ENCODE results near the gene BLTP2. TPM values are rescaled to one million over a fixed set of nuclear protein-coding genes. Genes with fewer than 3 reads are reported as not detected.
A peak's percentile ranks its signal among the peaks of the same experiment; 100 is the strongest.

BLTP2 gene
- total RNA-seq, 1 experiment from 2014 or later, result 139 TPM

GRCh38 chr17:28661635-28662526 lies 16.9 kb upstream of the BLTP2 start, which contains the start of the genes SDF2 and SUPT6H (continued):
- TF ChIP-seq, protein P1, sequence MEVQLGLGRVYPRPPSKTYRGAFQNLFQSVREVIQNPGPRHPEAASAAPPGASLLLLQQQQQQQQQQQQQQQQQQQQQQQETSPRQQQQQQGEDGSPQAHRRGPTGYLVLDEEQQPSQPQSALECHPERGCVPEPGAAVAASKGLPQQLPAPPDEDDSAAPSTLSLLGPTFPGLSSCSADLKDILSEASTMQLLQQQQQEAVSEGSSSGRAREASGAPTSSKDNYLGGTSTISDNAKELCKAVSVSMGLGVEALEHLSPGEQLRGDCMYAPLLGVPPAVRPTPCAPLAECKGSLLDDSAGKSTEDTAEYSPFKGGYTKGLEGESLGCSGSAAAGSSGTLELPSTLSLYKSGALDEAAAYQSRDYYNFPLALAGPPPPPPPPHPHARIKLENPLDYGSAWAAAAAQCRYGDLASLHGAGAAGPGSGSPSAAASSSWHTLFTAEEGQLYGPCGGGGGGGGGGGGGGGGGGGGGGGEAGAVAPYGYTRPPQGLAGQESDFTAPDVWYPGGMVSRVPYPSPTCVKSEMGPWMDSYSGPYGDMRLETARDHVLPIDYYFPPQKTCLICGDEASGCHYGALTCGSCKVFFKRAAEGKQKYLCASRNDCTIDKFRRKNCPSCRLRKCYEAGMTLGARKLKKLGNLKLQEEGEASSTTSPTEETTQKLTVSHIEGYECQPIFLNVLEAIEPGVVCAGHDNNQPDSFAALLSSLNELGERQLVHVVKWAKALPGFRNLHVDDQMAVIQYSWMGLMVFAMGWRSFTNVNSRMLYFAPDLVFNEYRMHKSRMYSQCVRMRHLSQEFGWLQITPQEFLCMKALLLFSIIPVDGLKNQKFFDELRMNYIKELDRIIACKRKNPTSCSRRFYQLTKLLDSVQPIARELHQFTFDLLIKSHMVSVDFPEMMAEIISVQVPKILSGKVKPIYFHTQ (CRISPR knock-in tag; IDR thresholded peaks at IDR 0.05), result no peak
- no peak; the same call in 1 of the 2 replicates for TF ChIP-seq USF1 (CRISPR knock-in tag; IDR thresholded peaks at IDR 0.05)
- TF ChIP-seq OVOL2 (CRISPR knock-in tag; IDR thresholded peaks at IDR 0.05; ENCODE audit: borderline replicate concordance), result no peak
- TF ChIP-seq ZNF281 (CRISPR knock-in tag; IDR thresholded peaks at IDR 0.05), result no peak
- TF ChIP-seq ZNF396 (CRISPR knock-in tag; IDR thresholded peaks at IDR 0.05; ENCODE audit: borderline replicate concordance), result no peak
- TF ChIP-seq SOX15 (CRISPR knock-in tag; IDR thresholded peaks at IDR 0.05), result no peak
- no peak for TF ChIP-seq CREB1 (CRISPR knock-in tag; IDR thresholded peaks at IDR 0.05)
- TF ChIP-seq JUN (CRISPR knock-in tag; IDR thresholded peaks at IDR 0.05), result no peak
- TF ChIP-seq ETV6 (CRISPR knock-in tag; IDR thresholded peaks at IDR 0.05), result 0 out of 2 replicates have a peak, but pooled peaks have one; percentile 38
- TF ChIP-seq ZNF263 (CRISPR knock-in tag; IDR thresholded peaks at IDR 0.05; ENCODE audit: low read depth), result no peak
- TF ChIP-seq KAT7 (CRISPR knock-in tag; IDR thresholded peaks at IDR 0.05; ENCODE audit: borderline replicate concordance), result 0 out of 2 replicates have a peak, but pooled peaks have one; percentile 11
- TF ChIP-seq NR2C2 (CRISPR knock-in tag; IDR thresholded peaks at IDR 0.05), result no peak
- no peak for TF ChIP-seq IRF1 (CRISPR knock-in tag; IDR thresholded peaks at IDR 0.05)
- TF ChIP-seq JAZF1 (CRISPR knock-in tag; IDR thresholded peaks at IDR 0.05), result no peak
- peak; percentile 94 for TF ChIP-seq CREM (CRISPR knock-in tag; IDR thresholded peaks at IDR 0.05)
- TF ChIP-seq, protein P2, sequence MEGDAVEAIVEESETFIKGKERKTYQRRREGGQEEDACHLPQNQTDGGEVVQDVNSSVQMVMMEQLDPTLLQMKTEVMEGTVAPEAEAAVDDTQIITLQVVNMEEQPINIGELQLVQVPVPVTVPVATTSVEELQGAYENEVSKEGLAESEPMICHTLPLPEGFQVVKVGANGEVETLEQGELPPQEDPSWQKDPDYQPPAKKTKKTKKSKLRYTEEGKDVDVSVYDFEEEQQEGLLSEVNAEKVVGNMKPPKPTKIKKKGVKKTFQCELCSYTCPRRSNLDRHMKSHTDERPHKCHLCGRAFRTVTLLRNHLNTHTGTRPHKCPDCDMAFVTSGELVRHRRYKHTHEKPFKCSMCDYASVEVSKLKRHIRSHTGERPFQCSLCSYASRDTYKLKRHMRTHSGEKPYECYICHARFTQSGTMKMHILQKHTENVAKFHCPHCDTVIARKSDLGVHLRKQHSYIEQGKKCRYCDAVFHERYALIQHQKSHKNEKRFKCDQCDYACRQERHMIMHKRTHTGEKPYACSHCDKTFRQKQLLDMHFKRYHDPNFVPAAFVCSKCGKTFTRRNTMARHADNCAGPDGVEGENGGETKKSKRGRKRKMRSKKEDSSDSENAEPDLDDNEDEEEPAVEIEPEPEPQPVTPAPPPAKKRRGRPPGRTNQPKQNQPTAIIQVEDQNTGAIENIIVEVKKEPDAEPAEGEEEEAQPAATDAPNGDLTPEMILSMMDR (IDR thresholded peaks at IDR 0.05), result no peak
- TF ChIP-seq MAX (CRISPR knock-in tag; IDR thresholded peaks at IDR 0.05), result peak; percentile 78; the same call in 1 of the 2 replicates
- TF ChIP-seq FOXP1 (CRISPR knock-in tag; IDR thresholded peaks at IDR 0.05; ENCODE audit: borderline replicate concordance), result no peak
- no peak for TF ChIP-seq TP53 (CRISPR knock-in tag; IDR thresholded peaks at IDR 0.05)
- TF ChIP-seq IRF2 (CRISPR knock-in tag; IDR thresholded peaks at IDR 0.05; ENCODE audit: borderline replicate concordance, low read depth), result no peak
- 0 out of 2 replicates have a peak, but pooled peaks have one; percentile 8 for TF ChIP-seq NFE2L1 (CRISPR knock-in tag; IDR thresholded peaks at IDR 0.05)
- peak; percentile 38; the same call in 1 of the 2 replicates for TF ChIP-seq TEAD1 (CRISPR knock-in tag; IDR thresholded peaks at IDR 0.05)
- no peak for TF ChIP-seq MXD4 (CRISPR knock-in tag; IDR thresholded peaks at IDR 0.05; ENCODE audit: borderline replicate concordance)
- TF ChIP-seq RELA (CRISPR knock-in tag; IDR thresholded peaks at IDR 0.05; ENCODE audit: borderline replicate concordance), result no peak
- no peak for TF ChIP-seq ZNF232 (CRISPR knock-in tag; IDR thresholded peaks at IDR 0.05)
- TF ChIP-seq FOXJ3 (CRISPR knock-in tag; IDR thresholded peaks at IDR 0.05; ENCODE audit: borderline replicate concordance), result no peak
- TF ChIP-seq, protein P3, sequence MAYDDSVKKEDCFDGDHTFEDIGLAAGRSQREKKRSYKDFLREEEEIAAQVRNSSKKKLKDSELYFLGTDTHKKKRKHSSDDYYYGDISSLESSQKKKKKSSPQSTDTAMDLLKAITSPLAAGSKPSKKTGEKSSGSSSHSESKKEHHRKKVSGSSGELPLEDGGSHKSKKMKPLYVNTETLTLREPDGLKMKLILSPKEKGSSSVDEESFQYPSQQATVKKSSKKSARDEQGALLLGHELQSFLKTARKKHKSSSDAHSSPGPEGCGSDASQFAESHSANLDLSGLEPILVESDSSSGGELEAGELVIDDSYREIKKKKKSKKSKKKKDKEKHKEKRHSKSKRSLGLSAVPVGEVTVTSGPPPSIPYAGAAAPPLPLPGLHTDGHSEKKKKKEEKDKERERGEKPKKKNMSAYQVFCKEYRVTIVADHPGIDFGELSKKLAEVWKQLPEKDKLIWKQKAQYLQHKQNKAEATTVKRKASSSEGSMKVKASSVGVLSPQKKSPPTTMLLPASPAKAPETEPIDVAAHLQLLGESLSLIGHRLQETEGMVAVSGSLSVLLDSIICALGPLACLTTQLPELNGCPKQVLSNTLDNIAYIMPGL (CRISPR knock-in tag; IDR thresholded peaks at IDR 0.05), result no peak
- TF ChIP-seq FOXK1 (CRISPR knock-in tag; IDR thresholded peaks at IDR 0.05), result peak; percentile 74
- TF ChIP-seq ELF4 (CRISPR knock-in tag; IDR thresholded peaks at IDR 0.05; ENCODE audit: low read depth), result no peak

All from WTC11 (cell line).